NB4 (cell line): Measurements from ENCODE around the gene NFE2L2.
A peak's percentile ranks its signal among the peaks of the same experiment; 100 is the strongest.
"Not testable (repeated sequence)": the region's sequence is repeated elsewhere in the genome, so short reads cannot be mapped to it uniquely, and the experiment has no call there.

ENCODE experiments used
- DNase-seq: peaks from one replicate; pipeline ENCODE4 v3.0.0; 2010; ENCODE audit warnings: low read depth
- H3K4me3 ChIP-seq: one replicate; pipeline ENCODE4 v1.5.1; 2011; ENCODE audit warnings: mild to moderate bottlenecking, low read depth, low read length, moderate library complexity
- CTCF ChIP-seq: IDR thresholded peaks from one replicate; pipeline ENCODE4 v1.5.1; 2012; ENCODE audit warnings: low read depth, low read length
- MAX ChIP-seq: IDR thresholded peaks from 2 replicates; pipeline ENCODE4 v1.6.1; 2011; ENCODE audit warnings: low read depth, low read length
- MYC ChIP-seq: IDR thresholded peaks from 2 replicates; pipeline ENCODE4 v1.6.1; 2011; ENCODE audit warnings: low read depth, low read length
- POLR2A ChIP-seq: IDR thresholded peaks from 2 replicates; pipeline ENCODE4 v1.6.1; 2011; ENCODE audit warnings: mild to moderate bottlenecking; ENCODE audit not compliant: insufficient read length; ENCODE audit errors: extremely low read depth

The NFE2L2 gene

GRCh38 chr2:177195194-177195593 is 69.3 kb downstream of the NFE2L2 start:
- no peak overlapping the region for H3K4me3 ChIP-seq
- DNase-seq: no peak
- TF ChIP-seq MYC (no peak), CTCF (no peak), MAX (no peak), POLR2A (no peak)

- no peak for TF ChIP-seq MYC
- H3K4me3 ChIP-seq: no peak overlapping the region
- no peak for DNase-seq
These were observed 71.3 kb downstream of the NFE2L2 start for GRCh38 chr2:177193240-177193639.

GRCh38 chr2:177192788-177193187 is 71.7 kb downstream of the NFE2L2 start:
- DNase-seq: no peak
- no peak overlapping the region for H3K4me3 ChIP-seq
- TF ChIP-seq POLR2A (no peak), MYC (no peak), MAX (no peak), CTCF (no peak)

GRCh38 chr2:177190941-177191340 is 73.6 kb downstream of the NFE2L2 start:
- no peak for TF ChIP-seq CTCF
- no peak for TF ChIP-seq POLR2A
- TF ChIP-seq MYC: no peak
- no peak for TF ChIP-seq MAX
- no peak for DNase-seq
- no peak overlapping the region for H3K4me3 ChIP-seq

- TF ChIP-seq MAX (no peak), CTCF (no peak), MYC (no peak), POLR2A (no peak)
- DNase-seq: no peak
- no peak overlapping the region for H3K4me3 ChIP-seq
These were observed 75.8 kb downstream of the NFE2L2 start for GRCh38 chr2:177188482-177189469.

GRCh38 chr2:177187631-177188312 is 76.8 kb downstream of the NFE2L2 start:
- no peak overlapping the region for H3K4me3 ChIP-seq
- peak; percentile 62 for DNase-seq
- TF ChIP-seq MAX: no peak
- TF ChIP-seq POLR2A: no peak
- TF ChIP-seq MYC: no peak
- TF ChIP-seq CTCF: no peak

- DNase-seq, H3K4me3 ChIP-seq: not testable (repeated sequence)
These were observed 78.5 kb downstream of the NFE2L2 start for GRCh38 chr2:177186038-177186437.
